GM20000 (cell line): Measurements from ENCODE around the gene PRDM16.

ENCODE experiments used
- DNase-seq: peaks from one replicate; pipeline ENCODE4 v3.0.0; 2012; ENCODE audit warnings: low spot score
- TF ChIP-seq, protein P1 (sequence below): IDR thresholded peaks from 2 replicates; pipeline ENCODE4 v1.5.1; 2012; ENCODE audit warnings: mild to moderate bottlenecking, control low read depth; ENCODE audit errors: extremely low read depth, missing control alignments

Gene PRDM16

GRCh38 chr1:3077081-3077480 is 8.1 kb downstream of the PRDM16 start:
- TF ChIP-seq, protein P1, sequence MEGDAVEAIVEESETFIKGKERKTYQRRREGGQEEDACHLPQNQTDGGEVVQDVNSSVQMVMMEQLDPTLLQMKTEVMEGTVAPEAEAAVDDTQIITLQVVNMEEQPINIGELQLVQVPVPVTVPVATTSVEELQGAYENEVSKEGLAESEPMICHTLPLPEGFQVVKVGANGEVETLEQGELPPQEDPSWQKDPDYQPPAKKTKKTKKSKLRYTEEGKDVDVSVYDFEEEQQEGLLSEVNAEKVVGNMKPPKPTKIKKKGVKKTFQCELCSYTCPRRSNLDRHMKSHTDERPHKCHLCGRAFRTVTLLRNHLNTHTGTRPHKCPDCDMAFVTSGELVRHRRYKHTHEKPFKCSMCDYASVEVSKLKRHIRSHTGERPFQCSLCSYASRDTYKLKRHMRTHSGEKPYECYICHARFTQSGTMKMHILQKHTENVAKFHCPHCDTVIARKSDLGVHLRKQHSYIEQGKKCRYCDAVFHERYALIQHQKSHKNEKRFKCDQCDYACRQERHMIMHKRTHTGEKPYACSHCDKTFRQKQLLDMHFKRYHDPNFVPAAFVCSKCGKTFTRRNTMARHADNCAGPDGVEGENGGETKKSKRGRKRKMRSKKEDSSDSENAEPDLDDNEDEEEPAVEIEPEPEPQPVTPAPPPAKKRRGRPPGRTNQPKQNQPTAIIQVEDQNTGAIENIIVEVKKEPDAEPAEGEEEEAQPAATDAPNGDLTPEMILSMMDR, result no peak
- no peak for DNase-seq

GRCh38 chr1:3077561-3077960 is 8.6 kb downstream of the PRDM16 start:
- TF ChIP-seq, protein P1, result no peak
- no peak for DNase-seq

GRCh38 chr1:3078430-3078861 is 9.4 kb downstream of the PRDM16 start:
- DNase-seq, result no peak
- TF ChIP-seq, protein P1, result no peak

DNA sequence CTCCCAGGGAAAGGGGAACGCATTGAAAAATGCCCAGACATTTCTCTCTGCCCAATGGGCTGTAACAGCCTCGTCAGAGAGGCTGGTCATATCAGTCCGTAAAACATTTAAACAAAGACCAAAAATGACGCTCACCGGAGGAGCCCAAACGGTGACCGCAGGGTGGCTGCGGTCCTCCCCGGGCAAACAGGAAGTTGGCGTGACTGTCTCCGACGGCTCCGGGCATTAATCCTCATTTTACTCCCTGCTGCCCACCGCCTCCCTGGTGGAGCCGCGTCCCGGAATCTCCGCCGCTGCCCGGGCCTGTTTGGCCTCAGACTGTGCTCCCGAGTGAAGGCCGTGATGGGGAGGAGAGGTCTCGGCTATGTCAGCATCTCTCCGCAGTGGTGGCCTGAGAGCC is 9.9 kb downstream of the PRDM16 start:
- TF ChIP-seq, protein P1, result no peak

DNA sequence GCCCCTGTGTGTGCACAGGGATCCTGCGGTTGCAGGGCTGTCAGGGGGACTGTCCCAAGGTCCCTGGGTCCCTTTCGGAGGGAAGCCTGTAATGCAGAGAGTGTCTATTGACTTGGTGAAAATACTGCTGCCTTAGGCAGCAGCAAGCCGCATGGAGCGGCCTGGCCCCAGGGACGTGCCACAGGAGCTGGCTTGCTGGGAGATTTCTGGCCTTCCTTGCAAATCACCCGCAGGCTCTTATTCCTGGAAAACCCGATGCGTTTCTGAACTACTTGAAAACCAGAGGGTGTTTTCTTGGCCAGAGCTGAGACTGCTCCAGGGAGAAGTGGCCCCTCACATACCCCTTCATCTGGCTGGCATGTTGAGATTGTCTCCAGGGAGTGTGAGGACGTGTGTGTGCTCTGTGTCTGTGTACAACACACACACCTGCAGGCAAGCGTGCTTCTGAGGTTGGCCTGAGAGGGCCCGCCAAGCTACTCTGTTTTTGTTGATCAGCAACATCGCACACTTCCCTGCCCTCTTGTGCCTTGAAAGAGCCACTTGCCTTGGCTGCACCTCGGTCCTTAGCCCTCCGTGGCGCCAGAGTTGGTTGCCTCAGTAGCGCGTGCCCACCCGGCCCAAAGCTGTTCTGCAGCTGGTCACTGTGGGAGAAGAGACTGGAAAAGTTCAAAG is 10.5 kb downstream of the PRDM16 start:
- TF ChIP-seq, protein P1, result no peak
- DNase-seq, result no peak

More for the DNA sequence above, 9.9 kb downstream of the PRDM16 start:
- no peak for DNase-seq

DNA sequence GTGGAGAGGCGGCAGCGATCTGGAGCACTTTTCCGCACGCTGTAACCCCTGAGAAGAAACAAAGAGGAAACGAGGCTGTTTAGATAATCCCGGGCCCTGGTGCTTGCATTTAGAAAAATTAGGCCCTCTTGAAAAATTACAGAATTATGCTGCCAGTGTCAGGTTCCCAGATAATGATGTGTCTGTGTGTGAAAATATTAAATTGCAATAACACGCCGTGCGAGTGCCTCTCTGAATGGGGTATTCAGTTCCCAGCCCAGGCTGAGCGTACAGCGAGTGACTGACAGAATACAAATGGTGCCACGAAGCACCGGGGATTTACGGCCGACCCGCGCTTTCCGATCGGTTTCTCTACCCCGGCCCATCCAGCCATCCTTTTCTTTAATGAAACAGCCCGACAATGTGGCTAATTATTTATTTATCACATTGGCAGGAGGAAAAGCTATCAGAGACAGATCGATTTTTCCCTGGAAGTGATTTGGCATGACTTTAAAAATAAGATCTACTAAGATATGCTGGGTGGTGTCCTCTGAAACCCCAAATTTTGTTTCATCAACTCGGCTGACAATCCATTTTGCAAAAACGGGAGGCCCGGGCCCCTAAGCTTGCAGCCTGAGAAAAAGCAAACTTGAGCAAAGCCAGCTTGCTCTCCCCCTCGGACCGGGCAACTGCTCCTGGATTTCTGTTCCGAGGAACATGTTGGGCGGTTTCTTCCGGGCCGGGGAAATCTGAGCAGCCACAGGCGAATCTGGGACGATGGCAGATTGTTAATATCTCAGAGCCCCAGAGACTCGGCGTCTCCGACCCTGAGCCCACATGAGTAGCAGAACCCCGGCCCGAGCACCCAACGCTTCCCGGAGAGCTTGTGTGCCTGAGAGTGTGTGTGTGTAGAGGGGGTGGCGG is 11.3 kb downstream of the PRDM16 start:
- TF ChIP-seq, protein P1, result no peak
- no peak for DNase-seq

GRCh38 chr1:3081171-3081683 is 12.2 kb downstream of the PRDM16 start:
- DNase-seq, result no peak
- TF ChIP-seq, protein P1, result no peak
